Thyroid gland (tissue), 4 donors: Measurements from ENCODE around the gene ATP2B1. TPM values are rescaled to one million over a fixed set of nuclear protein-coding genes. Genes with fewer than 3 reads are reported as not detected.

Experiments used
- DNase-seq, 2 donors: peaks; one replicate each; pipeline ENCODE4 v3.0.0-alpha.2; 2019
- H3K27ac ChIP-seq, 3 donors: fragments of 200-600 bp; sonication (generic); 1 replicate in 2 of 3; 2 replicates in 1 of 3; pipeline ENCODE4 v1.5.1; 2016 to 2019; ENCODE audit warnings: mild to moderate bottlenecking in 1 of 3, moderate library complexity in 1 of 3
- H3K27me3 ChIP-seq: fragments of 200-600 bp; sonication (generic); one replicate; pipeline ENCODE4 v1.5.1; 2019
- H3K36me3 ChIP-seq, 2 donors: fragments of 200-600 bp; sonication (generic); one replicate each; pipeline ENCODE4 v1.5.1; 2016 to 2019
- H3K4me1 ChIP-seq, 2 donors: fragments of 200-600 bp; sonication (generic); one replicate each; pipeline ENCODE4 v1.5.1; 2017 to 2019
- H3K4me3 ChIP-seq, 3 donors: fragments of 200-600 bp; sonication (generic); replicated peaks in 1 of 3; 1 replicate in 2 of 3; 2 replicates in 1 of 3; pipeline ENCODE4 v1.5.1; 2016; ENCODE audit warnings: mild to moderate bottlenecking in 1 of 3
- H3K9me3 ChIP-seq: fragments of 200-600 bp; sonication (generic); one replicate; pipeline ENCODE4 v1.5.1; 2017
- POLR2A ChIP-seq, 2 donors: fragments of 450-650 bp; IDR thresholded peaks; one replicate each; pipeline ENCODE4 v1.6.1; 2017; ENCODE audit warnings: antibody characterized with exemption in 2 of 2, mild to moderate bottlenecking in 2 of 2, moderate library complexity in 1 of 2
- WGBS, 2 donors: methylation state at CpG; one replicate each; pipeline ENCODE4 v1.1.5; 2017; 5-methylcytosine and 5-hydroxymethylcytosine counted together
- intact Hi-C: fragments of 100-400 bp; cut with DNase I; formaldehyde crosslinking; loops from one replicate; pipeline ENCODE4 v1.15.1; 2023
- total RNA-seq, 4 donors: library from RNA; depleted of rRNA; stranded (reverse); fragments of >200 nt; gene quantifications; one replicate each; pipeline ENCODE4 v1.2.3, GENCODE V29; 2016
- TF ChIP-seq, protein P1 (sequence below), 6 experiments: fragments of 200-600 bp in 3 of 6; fragments of 450-650 bp in 3 of 6; sonication (generic) in 3 of 6; IDR thresholded peaks; one replicate each; pipeline ENCODE4 v1.5.1; 2016 to 2019; ENCODE audit warnings: antibody characterized with exemption in 6 of 6, mild to moderate bottlenecking in 2 of 6, inconsistent platforms in 1 of 6, moderate library complexity in 1 of 6

The ATP2B1 gene
- total RNA-seq, 4 donors from 2014 or later = 34.5 to 66.0 (median 44.4) TPM

DNA sequence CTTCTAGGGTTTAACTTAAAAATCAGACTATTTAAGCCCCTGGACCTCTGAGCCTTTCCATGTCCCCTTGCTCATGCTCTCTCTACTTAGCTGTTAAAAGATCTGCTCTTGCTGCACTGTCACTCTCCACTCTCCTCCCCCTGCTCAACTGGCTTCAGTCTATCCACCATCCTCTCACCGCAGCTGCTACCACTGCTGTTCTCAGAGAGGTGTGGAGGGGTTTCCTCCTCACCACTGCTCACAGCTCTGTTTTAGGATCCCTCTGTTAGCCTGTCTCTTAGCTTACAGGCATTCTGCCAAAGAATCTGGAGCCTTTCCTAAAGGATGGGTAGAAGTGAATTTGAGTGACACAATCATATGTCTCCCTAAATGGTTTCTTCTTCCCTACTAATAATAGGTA is 43.7 kb upstream of the ATP2B1 start:
- intact Hi-C loops = no loop called here
- no peak for DNase-seq
- Histone ChIP-seq H3K4me1 (no peaks in the 10 kb centered on the region), H3K4me3 (no peak overlapping the region), H3K36me3 (no peaks in the 10 kb centered on the region), H3K27me3 (no peaks in the 10 kb centered on the region), H3K9me3 (no peaks in the 10 kb centered on the region), H3K27ac (no peak overlapping the region)
- 83 to 92% methylated on average over 1 of the region's 1 CpG for WGBS, 2 donors
- no peak for TF ChIP-seq POLR2A (IDR thresholded peaks at IDR 0.05)
- TF ChIP-seq, protein P1, sequence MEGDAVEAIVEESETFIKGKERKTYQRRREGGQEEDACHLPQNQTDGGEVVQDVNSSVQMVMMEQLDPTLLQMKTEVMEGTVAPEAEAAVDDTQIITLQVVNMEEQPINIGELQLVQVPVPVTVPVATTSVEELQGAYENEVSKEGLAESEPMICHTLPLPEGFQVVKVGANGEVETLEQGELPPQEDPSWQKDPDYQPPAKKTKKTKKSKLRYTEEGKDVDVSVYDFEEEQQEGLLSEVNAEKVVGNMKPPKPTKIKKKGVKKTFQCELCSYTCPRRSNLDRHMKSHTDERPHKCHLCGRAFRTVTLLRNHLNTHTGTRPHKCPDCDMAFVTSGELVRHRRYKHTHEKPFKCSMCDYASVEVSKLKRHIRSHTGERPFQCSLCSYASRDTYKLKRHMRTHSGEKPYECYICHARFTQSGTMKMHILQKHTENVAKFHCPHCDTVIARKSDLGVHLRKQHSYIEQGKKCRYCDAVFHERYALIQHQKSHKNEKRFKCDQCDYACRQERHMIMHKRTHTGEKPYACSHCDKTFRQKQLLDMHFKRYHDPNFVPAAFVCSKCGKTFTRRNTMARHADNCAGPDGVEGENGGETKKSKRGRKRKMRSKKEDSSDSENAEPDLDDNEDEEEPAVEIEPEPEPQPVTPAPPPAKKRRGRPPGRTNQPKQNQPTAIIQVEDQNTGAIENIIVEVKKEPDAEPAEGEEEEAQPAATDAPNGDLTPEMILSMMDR (IDR thresholded peaks at IDR 0.05) = no peak

DNA sequence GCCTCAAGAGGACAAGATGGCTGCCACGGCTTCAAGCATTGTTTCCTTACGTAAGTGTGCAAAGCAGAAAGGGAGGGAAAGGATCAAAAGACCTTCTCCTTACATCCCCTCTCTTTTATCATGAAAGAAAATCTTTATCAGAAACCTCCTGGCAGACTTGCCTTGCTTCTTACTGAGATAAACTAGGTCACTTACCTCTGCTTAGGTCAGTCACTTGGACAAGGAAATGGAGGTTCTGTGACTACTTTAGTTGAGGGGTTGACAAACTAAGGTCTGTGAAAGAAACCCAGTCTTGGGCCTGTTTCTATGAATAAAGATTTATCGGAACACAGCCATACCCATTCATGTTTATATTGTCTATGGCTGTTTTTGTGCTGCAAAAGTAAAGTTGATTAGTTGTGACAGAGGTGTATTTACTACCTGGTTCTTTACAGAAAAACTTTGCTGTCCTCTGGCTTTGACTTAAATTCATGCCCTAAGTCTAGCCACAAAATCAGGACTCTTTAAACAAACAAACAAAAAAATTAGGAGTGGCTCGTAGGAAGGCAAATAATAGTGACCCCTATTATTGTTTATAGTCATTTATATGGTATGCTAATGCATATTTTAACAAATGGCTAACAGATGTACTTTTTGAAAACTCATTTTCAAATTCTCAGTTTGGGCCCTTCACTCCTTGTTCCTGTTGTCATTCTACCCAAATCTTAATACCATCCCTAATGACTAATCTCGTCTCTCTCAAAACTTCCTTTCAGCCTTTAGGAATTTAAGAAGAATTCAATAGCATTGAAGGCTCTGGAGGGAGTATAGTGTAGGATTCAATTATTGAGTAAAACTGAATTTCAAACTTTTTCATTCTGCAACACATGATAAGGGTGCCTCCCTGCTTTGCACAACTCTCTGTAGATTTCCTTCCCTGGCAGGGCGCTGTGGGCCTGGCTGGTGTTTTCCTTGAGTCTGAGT is 42.0 kb upstream of the ATP2B1 start:
- intact Hi-C loops = no loop called here
- WGBS, 2 donors = 77% methylated on average over 6 of the region's 6 CpGs
- no peak overlapping the region for H3K27ac ChIP-seq
- no peaks in the 10 kb centered on the region for H3K27me3 ChIP-seq
- no peaks in the 10 kb centered on the region for H3K36me3 ChIP-seq
- no peak overlapping the region for H3K4me3 ChIP-seq
- TF ChIP-seq, protein P1 (IDR thresholded peaks at IDR 0.05) = no peak
- DNase-seq = no peak
- no peaks in the 10 kb centered on the region for H3K9me3 ChIP-seq
- no peaks in the 10 kb centered on the region for H3K4me1 ChIP-seq

DNA sequence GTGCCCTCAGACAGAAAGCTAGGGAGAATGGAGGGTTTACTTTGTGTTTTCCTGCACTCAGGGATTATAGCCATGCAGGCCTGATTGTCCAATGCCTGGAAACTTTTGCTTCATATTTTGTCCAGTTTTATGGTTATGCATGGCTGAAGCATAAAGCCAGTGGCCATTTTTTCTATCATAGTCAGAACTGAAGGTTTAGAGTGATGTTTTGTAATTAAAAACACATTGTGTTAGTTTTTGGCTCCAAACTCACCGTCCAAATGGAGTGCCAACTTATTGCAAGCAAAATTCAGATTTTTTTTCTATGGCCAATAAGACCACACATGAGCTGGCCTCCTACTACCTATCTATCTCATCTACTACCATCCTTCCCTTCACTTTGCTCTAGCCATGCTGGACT is 40.2 kb upstream of the ATP2B1 start:
- H3K27me3 ChIP-seq = no peaks in the 10 kb centered on the region
- H3K36me3 ChIP-seq = no peaks in the 10 kb centered on the region
- H3K9me3 ChIP-seq = no peaks in the 10 kb centered on the region
- no peaks in the 10 kb centered on the region for H3K4me1 ChIP-seq
- 85 to 92% methylated on average over 1 of the region's 1 CpG for WGBS, 2 donors
- intact Hi-C loops = no loop called here
- no peak overlapping the region for H3K4me3 ChIP-seq
- no peak overlapping the region for H3K27ac ChIP-seq
- no peak for DNase-seq
- TF ChIP-seq POLR2A (IDR thresholded peaks at IDR 0.05) = no peak
- TF ChIP-seq, protein P1 (IDR thresholded peaks at IDR 0.05) = no peak

DNA sequence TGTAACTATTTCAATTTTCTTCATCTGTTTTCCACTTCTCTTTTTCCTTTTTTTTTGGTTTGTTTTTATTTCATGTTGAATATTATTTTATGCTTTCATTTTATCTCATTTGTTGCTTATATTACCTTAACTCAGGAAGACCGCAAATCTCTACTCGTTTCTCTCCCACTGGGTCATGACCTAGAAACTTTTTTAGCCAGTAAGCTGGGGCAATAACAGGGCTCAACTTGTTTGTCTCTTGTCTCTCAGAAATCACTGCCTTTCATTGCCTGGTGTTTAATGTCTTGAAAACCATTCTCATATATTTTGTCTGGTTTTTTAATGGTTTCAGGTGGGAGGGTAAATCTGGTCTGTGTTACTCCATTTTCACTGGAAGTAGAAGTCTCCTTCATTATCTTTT is 36.6 kb upstream of the ATP2B1 start:
- 76 to 88% methylated on average over 2 of the region's 2 CpGs for WGBS, 2 donors
- Histone ChIP-seq H3K27ac (no peak overlapping the region), H3K27me3 (no peaks in the 10 kb centered on the region)

More for the DNA sequence above, 36.6 kb upstream of the ATP2B1 start:
- no peaks in the 10 kb centered on the region for H3K9me3 ChIP-seq
- H3K4me1 ChIP-seq = no peaks in the 10 kb centered on the region
- H3K36me3 ChIP-seq = no peaks in the 10 kb centered on the region
- TF ChIP-seq, protein P1 (IDR thresholded peaks at IDR 0.05) = no peak
- TF ChIP-seq POLR2A (IDR thresholded peaks at IDR 0.05) = no peak
- H3K4me3 ChIP-seq = no peak overlapping the region
- intact Hi-C loops = no loop called here
- no peak for DNase-seq
